GM19397 (cell line): ENCODE data around the gene G6PC2.

Experiments
- ATAC-seq: cut with Tn5 transposase; IDR thresholded peaks from one replicate; pipeline ENCODE4 v1.9.1; 2021; ENCODE audit warnings: mild to moderate bottlenecking, moderate library complexity; ENCODE audit not compliant: unreplicated experiment

Gene G6PC2

DNA sequence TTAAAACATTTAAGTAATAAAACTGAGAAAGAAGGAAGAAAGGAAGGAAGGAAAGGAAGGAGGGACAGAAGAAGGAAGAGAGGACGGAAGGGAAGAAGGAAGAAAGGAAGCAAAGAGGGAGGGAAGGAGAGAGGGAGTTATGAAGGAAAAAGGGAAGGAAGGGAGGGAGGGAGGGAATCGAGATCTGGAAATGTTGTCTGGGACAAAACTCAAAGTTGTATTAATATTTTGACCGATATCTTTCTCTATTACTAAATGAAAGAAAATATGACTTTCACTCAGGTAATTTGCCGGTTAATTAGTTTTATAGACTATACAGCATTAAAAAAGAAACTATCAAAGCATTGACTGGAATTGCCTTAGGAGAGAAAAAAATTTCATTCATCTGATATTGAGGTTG, 44.4 kb downstream of the G6PC2 start:
- ATAC-seq, result no peak

DNA sequence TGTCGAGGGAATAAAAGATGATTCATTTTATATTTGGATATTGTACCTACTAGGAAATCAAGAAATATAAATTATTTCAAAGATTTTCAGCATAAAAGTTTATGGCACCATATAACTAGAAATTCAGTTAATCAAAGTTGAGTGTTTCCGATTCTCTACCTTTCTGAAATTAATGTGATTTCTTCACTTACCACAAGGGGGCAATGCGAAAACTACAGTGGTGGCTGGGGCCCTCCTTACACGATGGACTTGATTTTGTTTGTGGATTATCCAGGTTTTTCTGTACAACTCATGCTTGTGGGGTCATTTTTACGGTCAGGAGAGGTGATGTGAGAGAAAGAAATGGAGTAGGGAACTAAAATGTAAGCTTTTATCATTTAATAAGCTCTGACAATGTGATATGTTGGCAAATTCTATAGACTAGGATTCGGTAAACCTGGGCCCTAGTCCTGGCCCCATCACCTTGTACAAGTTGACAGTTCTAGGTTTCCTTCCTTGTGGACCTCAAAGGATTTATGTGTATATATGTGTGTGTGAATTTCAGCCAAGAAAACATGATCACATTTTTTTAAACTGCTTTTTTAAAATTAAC, 47.6 kb downstream of the G6PC2 start:
- peak; percentile 58 for ATAC-seq

DNA sequence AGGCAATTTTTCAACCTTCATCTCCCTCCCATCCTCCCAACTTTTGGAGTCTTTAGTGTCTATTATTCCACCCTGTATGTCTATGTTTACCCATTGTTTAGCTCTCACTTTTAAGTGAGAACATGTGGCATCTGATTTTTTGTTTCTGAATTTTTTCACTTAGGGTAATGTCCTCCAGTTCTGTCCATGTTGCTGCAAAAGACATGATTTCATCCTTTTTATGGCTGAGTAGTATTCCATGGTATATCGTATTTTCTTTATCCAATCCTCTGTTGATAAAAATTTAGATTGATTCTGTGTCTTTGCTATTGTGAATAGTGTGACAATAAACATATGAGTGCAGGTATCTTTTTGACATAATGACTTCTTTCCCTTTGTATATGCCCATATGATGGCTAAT, 48.2 kb downstream of the G6PC2 start:
- ATAC-seq, result no peak

DNA sequence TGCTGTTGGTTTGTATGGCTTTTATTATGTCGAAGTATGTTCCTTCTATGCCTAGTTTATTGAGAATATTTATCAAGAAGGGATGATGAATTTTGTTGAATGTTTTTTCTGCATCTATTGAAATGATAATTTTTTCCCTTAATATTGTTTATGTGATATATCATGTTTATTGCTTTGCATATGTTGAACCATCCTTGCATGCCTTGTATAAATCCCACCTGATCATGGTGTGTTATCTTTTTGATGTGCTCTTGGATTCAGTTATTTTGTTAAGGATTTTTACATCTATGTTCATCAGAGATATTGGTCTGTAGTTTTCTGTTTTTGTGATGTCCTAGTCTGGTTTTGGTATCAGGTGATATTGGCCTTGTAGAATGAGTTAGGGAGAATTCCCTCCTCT, 50.8 kb downstream of the G6PC2 start:
- no peak for ATAC-seq

DNA sequence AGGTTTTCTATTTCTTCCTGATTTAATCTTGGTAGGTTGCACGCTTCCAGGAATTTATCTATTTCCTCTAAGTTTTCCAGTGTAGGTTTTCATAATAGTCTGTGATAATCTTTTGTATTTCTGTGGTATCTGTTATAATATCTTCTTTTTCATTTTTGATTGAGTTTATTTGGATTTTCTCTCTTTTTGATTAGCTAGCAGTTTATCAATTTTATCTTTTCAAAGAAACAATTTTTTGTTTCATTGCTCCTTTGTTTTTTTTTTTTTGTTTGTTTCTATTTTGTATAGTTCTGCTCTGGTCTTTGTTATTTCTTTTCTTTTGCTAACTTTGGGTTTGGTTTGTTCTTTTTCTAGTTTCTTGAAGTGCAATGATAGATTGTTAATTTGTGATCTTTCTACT, 51.3 kb downstream of the G6PC2 start:
- ATAC-seq, result no peak

DNA sequence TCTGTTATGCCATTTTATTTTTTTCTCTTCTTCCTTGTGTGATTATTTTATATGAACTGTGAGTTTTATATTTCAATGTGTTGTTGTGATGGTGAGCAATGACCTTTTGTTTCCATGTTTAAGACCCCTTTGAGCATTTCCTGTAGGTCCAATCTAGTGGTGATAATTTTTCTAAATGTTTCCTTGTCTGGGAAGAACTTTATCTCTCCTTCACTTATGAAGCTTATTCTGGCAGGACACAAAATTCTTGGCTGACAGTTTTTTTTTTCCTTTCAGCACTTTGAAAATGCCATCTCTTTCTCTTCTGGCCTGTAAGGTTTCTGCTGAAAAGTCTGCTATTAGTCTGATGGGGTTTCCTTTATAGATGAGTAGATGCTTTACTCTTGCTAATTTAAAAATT, 53.2 kb downstream of the G6PC2 start:
- no peak for ATAC-seq

DNA sequence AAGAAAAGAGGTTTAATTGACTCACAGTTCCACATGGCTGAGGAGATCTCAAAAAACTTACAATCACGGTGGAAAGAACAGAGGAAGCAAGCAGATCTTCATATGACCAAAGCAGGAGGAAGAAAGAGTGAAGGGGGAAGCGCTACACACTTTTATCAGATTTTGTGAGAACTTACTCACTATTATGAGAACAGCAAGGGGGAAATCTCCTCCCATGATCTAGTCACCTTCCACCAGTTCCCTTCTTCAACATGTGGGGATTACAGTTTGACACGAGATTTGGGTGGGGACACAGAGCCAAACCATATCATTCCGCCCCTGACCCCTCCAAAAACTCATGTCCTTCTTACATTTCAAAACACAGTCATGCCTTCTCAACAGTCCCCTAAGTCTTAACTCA, 54.2 kb downstream of the G6PC2 start:
- no peak for ATAC-seq

DNA sequence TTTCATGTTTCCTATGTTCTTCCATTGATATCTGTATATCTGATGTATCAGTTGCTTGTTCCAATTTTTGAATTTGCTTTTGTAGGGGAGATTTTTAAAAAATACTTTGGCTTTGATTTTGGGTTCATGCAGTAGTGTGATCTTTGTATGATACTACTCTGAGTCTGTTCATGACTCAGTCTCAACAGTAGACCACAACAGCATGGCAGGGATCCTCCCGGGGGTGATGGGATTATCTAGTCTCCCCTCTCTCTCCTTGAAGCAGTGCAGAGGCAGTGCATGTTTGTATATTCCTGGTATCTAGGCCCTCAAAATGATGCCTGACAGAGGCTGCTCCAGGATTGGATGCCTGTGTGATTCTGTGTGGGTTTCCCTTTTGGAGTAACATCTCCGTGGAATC, 55.3 kb downstream of the G6PC2 start:
- no peak for ATAC-seq
